K562 (cell line): ENCODE data around the gene CCDC137. TPM values are rescaled to one million over a fixed set of nuclear protein-coding genes. Genes with fewer than 3 reads are reported as not detected.
A peak's percentile ranks its signal among the peaks of the same experiment; 100 is the strongest.

Experiments used
- ATAC-seq: fragments of 200-7000 bp; cut with Tn5 transposase; 3 replicates; pipeline ENCODE4 v1.9.1; 2020; ENCODE audit warnings: moderate library complexity
- BruUV-seq: library from RNA; stranded (reverse); fragments of 400-500 nt; replicated peaks from 2 replicates; lab custom pipeline; 2021; lab: Mats Ljungman, UMichigan
- CTCF ChIA-PET: fragments of 300-600 bp; formaldehyde crosslinking; extraction: SDS; loops from one replicate; lab custom pipeline; 2021; ENCODE audit warnings: low intra/inter-chr PET ratio; lab: Yijun Ruan, JAX
- POLR2A ChIA-PET: fragments of 300-600, 350-650 bp; sonication (Branson Sonifier 250); formaldehyde crosslinking; extraction: SDS; loops from one replicate; lab custom pipeline; 2021; ENCODE audit warnings: antibody characterized with exemption, inconsistent platforms; lab: Yijun Ruan, JAX
- DNase-seq, 4 experiments: peaks; one replicate each; pipeline versions ENCODE4 v3.0.0 to v3.0.0-alpha.2; 2011 to 2018; ENCODE audit warnings: low spot score in 3 of 4, mixed read lengths in 3 of 4; ENCODE audit errors: extremely low read depth in 1 of 4
- FAIRE-seq: peaks from 2 replicates; lab custom pipeline; 2011; peaks lifted over from hg19 to GRCh38; lab: Jason Lieb, UNC
- H2AFZ ChIP-seq: 2 replicates; pipeline ENCODE4 v1.6.0; 2011; ENCODE audit warnings: low read depth, low read length, control low read depth, inconsistent platforms
- H3K27ac ChIP-seq: fragments of 200-600 bp; 3 replicates; pipeline ENCODE4 v1.8.0; 2011; ENCODE audit warnings: low read depth, mild to moderate bottlenecking, control low read depth, inconsistent platforms, low read length, moderate library complexity, mixed read lengths; ENCODE audit errors: extremely low read depth
- H3K27me3 ChIP-seq, 2 experiments: fragments of 300-600 bp in 1 of 2; 2 replicates in 1 of 2; 3 replicates in 1 of 2; pipeline versions ENCODE4 v1.6.0 to v1.8.0; 2011; ENCODE audit warnings: inconsistent platforms in 2 of 2, low read length in 2 of 2, mild to moderate bottlenecking in 1 of 2, mixed read lengths in 1 of 2, moderate library complexity in 1 of 2; ENCODE audit not compliant: control insufficient read depth in 2 of 2, insufficient read depth in 2 of 2
- H3K36me3 ChIP-seq: fragments of 300-600 bp; 3 replicates; pipeline ENCODE4 v1.8.0; 2011; ENCODE audit warnings: mild to moderate bottlenecking, low read length, inconsistent platforms; ENCODE audit not compliant: control insufficient read depth, insufficient read depth
- H3K4me1 ChIP-seq, 2 experiments: fragments of 200-600 bp in 1 of 2; replicated peaks in 1 of 2; 2 replicates in 1 of 2; 3 replicates in 1 of 2; pipeline versions ENCODE4 v1.5.1 to v1.8.0; 2011; ENCODE audit warnings: inconsistent platforms in 2 of 2, low read length in 2 of 2, mild to moderate bottlenecking in 1 of 2, mixed read lengths in 1 of 2, moderate library complexity in 1 of 2; ENCODE audit not compliant: control insufficient read depth in 2 of 2, insufficient read depth in 2 of 2
- H3K4me2 ChIP-seq: 2 replicates; pipeline ENCODE4 v1.6.1; 2011; ENCODE audit warnings: low read length, control low read depth, inconsistent platforms, mixed read lengths; ENCODE audit not compliant: insufficient read depth
- H3K4me3 ChIP-seq: fragments of 200-600 bp; sonication (generic), shearing (Covaris generic); 2 replicates; pipeline ENCODE4 v1.5.1; 2016; ENCODE audit warnings: control low read depth, inconsistent platforms
- H3K79me2 ChIP-seq: fragments of 200-600 bp; 3 replicates; pipeline ENCODE4 v1.8.0; 2011; ENCODE audit warnings: low read length, inconsistent platforms; ENCODE audit not compliant: control insufficient read depth, insufficient read depth
- H3K9ac ChIP-seq, 2 experiments: 2 replicates each; pipeline versions ENCODE4 v1.6.0 to v1.6.1; 2011; ENCODE audit warnings: low read depth in 2 of 2, low read length in 2 of 2, control low read depth in 1 of 2, inconsistent platforms in 1 of 2, mild to moderate bottlenecking in 1 of 2, mixed read lengths in 1 of 2; ENCODE audit not compliant: insufficient read depth in 1 of 2
- H3K9me1 ChIP-seq: one replicate; pipeline ENCODE4 v1.6.0; 2011; ENCODE audit warnings: inconsistent platforms, mild to moderate bottlenecking, low read length, moderate library complexity; ENCODE audit not compliant: control insufficient read depth, insufficient read depth
- H3K9me3 ChIP-seq: replicated peaks from 2 replicates; pipeline ENCODE4 v1.5.1; 2011; ENCODE audit warnings: low read depth, low read length, inconsistent platforms; ENCODE audit not compliant: control insufficient read depth, insufficient read depth
- H4K20me1 ChIP-seq: replicated peaks from 2 replicates; pipeline ENCODE4 v1.6.1; 2011; ENCODE audit warnings: low read length, inconsistent platforms, mixed read lengths; ENCODE audit not compliant: control insufficient read depth, insufficient read depth
- BRCA1 ChIP-seq, 2 experiments: fragments of 450-650 bp in 1 of 2; sonication (generic) in 1 of 2; formaldehyde crosslinking in 1 of 2; IDR thresholded peaks; 2 replicates each; pipeline versions ENCODE4 v1.5.0 to v1.6.1; 2017 to 2020; ENCODE audit warnings: mild to moderate bottlenecking in 1 of 2, missing genetic modification reagents in 1 of 2
- DNMT1 ChIP-seq: fragments of 450-650 bp; IDR thresholded peaks from 2 replicates; pipeline ENCODE4 v1.6.1; 2016; ENCODE audit warnings: antibody characterized with exemption, mild to moderate bottlenecking
- EGR1 ChIP-seq: fragments of 450-650 bp; conservative IDR thresholded peaks from 2 replicates; pipeline ENCODE4 v1.6.1; 2017; ENCODE audit warnings: mild to moderate bottlenecking
- ETV1 ChIP-seq: fragments of 450-650 bp; conservative IDR thresholded peaks from 2 replicates; pipeline ENCODE4 v1.6.1; 2016; ENCODE audit warnings: missing genetic modification characterization, control low read depth, low read depth, missing compliant biosample characterization
- FOSL1 ChIP-seq: fragments of 200-800 bp; sonication (Bioruptor generic); conservative IDR thresholded peaks from 2 replicates; pipeline ENCODE4 v1.6.1; 2016; ENCODE audit warnings: missing genetic modification characterization, missing compliant biosample characterization
- GATAD2B ChIP-seq: fragments of 450-650 bp; IDR thresholded peaks from 2 replicates; pipeline ENCODE4 v1.6.1; 2017; ENCODE audit warnings: mild to moderate bottlenecking, borderline replicate concordance
- KHSRP ChIP-seq: fragments of 450-650 bp; IDR thresholded peaks from 2 replicates; pipeline ENCODE4 v1.6.1; 2017
- NR2F6 ChIP-seq: fragments of 450-650 bp; formaldehyde crosslinking; IDR thresholded peaks from 2 replicates; pipeline ENCODE4 v1.4.0; 2020; ENCODE audit warnings: mild to moderate bottlenecking
- SOX6 ChIP-seq: fragments of 450-650 bp; IDR thresholded peaks from 2 replicates; pipeline ENCODE4 v1.6.1; 2014; ENCODE audit warnings: mild to moderate bottlenecking
- SREBF2 ChIP-seq: sonication (generic); formaldehyde crosslinking; IDR thresholded peaks from 2 replicates; pipeline ENCODE4 v1.4.0; 2020; ENCODE audit warnings: mild to moderate bottlenecking, missing genetic modification reagents
- WGBS: fragments of 100-300 bp; shearing (Covaris generic); methylation state at CpG from one replicate; pipeline ENCODE4 v1.1.6; 2016; ENCODE audit warnings: low coverage, mixed read lengths; ENCODE audit not compliant: insufficient coverage; ENCODE audit errors: missing lambda C conversion rate; 5-methylcytosine and 5-hydroxymethylcytosine counted together
- in situ Hi-C: fragments of 300-500 bp; cut with MboI; formaldehyde crosslinking; loops from 4 replicates; pipeline ENCODE4 v1.15.0; 2018; ENCODE audit warnings: inconsistent platforms, mixed read lengths
- intact Hi-C: fragments of 100-400 bp; cut with micrococcal nuclease; formaldehyde crosslinking; loops from 2 replicates; pipeline ENCODE4 v1.14.2; 2022
- polyA plus RNA-seq, 8 experiments: library from polyadenylated mRNA; depleted of rRNA in 4 of 8; stranded (reverse) in 5 of 8; unstranded in 3 of 8; fragments of >200 nt; fragmentation: Nextera tagmentation in 2 of 8; fragmentation: Illumina TruSeq in 1 of 8; extraction: Ambion mirVana in 2 of 8; extraction: Trizol in 1 of 8; gene quantifications; 2 replicates each; pipeline versions ENCODE4 v1.2.1 to v1.2.3, GENCODE V29; 2011 to 2014; ENCODE audit warnings: inconsistent platforms in 1 of 8, missing spikeins in 1 of 8
- total RNA-seq, 7 experiments: library from RNA; depleted of rRNA in 6 of 7; stranded (reverse); fragments of >200 nt in 6 of 7; fragmentation: Illumina TruSeq in 2 of 7; extraction: Trizol in 2 of 7; gene quantifications; 2 replicates each; pipeline versions ENCODE4 v1.2.1 to v1.2.3, GENCODE V29; 2011 to 2021; ENCODE audit warnings: low replicate concordance in 1 of 7
- TF ChIP-seq, protein P1 (sequence below): fragments of 450-650 bp; IDR thresholded peaks from 2 replicates; pipeline ENCODE4 v1.6.1; 2017; ENCODE audit warnings: antibody characterized with exemption, mild to moderate bottlenecking

Gene CCDC137
- total and polyA plus RNA-seq, 9 of the 15 experiments (the other 6 are each of a cell fraction or from before 2014, with no cell fraction given) = 2.3 to 68.1 (median 38.3) TPM

DNA sequence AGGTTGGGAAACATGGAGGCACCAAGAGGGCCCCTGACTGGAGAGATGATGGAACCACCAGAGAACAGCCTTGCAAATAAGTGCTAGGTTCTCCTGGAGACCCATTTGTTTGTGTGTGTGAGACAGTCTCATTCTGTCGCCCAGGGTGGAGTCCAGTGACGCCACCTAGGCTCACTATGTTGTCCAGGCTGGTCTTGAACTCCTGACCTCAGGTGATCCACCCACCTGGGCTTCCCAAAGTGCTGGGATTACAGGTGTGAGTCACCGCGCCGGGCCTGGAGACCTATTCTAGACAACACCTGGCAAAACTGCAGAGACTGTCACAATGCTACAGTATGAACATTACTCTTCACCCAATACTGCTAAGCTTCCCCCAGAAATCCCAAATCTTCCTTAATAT is 31.1 kb upstream of the CCDC137 start:
- peaks cover 20 to 22% of the 10 kb centered on the region in 2 experiments; a peak in 4 of 5 replicates for H3K4me1 ChIP-seq
- in situ Hi-C loops = no loop called here

More for the DNA sequence above, 31.1 kb upstream of the CCDC137 start:
- H3K9me3 ChIP-seq = no peaks in the 10 kb centered on the region
- H3K9ac ChIP-seq = peak overlapping the region; percentile 89 to 94
- TSS peak; percentile 74 for BruUV-seq
- H3K27ac ChIP-seq = peak overlapping the region; percentile 87
- ATAC-seq (peak; percentile 11; the same call in 2 of the 3 replicates), DNase-seq (peak in 1 of 4 experiments; percentile 26), FAIRE-seq (no peak)
- intact Hi-C loops = no loop called here
- H3K9me1 ChIP-seq = no peaks in the 10 kb centered on the region
- H4K20me1 ChIP-seq = peaks cover 6% of the 10 kb centered on the region
- ChIA-PET CTCF (no interaction called here), POLR2A (interaction anchor here (0.6 to 1.4 kb wide), 4 partner anchors 31 to 274 kb away, joined by 3 to 6 read pairs (median 4); partner anchors contain the start of gene CCDC137)
- peak overlapping the region; percentile 84 for H3K4me2 ChIP-seq
- H3K27me3 ChIP-seq = no peaks in the 10 kb centered on the region
- H3K36me3 ChIP-seq = peaks cover 34% of the 10 kb centered on the region; the same call in 2 of the 3 replicates
- no peak overlapping the region for H2AFZ ChIP-seq
- H3K79me2 ChIP-seq = peaks cover 63% of the 10 kb centered on the region
- H3K4me3 ChIP-seq = peak overlapping the region; percentile 69
- no peak for TF ChIP-seq SOX6
- 0 out of 2 replicates have a peak, but pooled peaks have one; percentile 30 for TF ChIP-seq SREBF2
- 0 out of 2 replicates have a peak, but pooled peaks have one; percentile 3 for TF ChIP-seq FOSL1 (tag)
- TF ChIP-seq EGR1 = 0 out of 2 replicates have a peak, but pooled peaks have one; percentile 21
- TF ChIP-seq KHSRP = no peak
- TF ChIP-seq, protein P1, sequence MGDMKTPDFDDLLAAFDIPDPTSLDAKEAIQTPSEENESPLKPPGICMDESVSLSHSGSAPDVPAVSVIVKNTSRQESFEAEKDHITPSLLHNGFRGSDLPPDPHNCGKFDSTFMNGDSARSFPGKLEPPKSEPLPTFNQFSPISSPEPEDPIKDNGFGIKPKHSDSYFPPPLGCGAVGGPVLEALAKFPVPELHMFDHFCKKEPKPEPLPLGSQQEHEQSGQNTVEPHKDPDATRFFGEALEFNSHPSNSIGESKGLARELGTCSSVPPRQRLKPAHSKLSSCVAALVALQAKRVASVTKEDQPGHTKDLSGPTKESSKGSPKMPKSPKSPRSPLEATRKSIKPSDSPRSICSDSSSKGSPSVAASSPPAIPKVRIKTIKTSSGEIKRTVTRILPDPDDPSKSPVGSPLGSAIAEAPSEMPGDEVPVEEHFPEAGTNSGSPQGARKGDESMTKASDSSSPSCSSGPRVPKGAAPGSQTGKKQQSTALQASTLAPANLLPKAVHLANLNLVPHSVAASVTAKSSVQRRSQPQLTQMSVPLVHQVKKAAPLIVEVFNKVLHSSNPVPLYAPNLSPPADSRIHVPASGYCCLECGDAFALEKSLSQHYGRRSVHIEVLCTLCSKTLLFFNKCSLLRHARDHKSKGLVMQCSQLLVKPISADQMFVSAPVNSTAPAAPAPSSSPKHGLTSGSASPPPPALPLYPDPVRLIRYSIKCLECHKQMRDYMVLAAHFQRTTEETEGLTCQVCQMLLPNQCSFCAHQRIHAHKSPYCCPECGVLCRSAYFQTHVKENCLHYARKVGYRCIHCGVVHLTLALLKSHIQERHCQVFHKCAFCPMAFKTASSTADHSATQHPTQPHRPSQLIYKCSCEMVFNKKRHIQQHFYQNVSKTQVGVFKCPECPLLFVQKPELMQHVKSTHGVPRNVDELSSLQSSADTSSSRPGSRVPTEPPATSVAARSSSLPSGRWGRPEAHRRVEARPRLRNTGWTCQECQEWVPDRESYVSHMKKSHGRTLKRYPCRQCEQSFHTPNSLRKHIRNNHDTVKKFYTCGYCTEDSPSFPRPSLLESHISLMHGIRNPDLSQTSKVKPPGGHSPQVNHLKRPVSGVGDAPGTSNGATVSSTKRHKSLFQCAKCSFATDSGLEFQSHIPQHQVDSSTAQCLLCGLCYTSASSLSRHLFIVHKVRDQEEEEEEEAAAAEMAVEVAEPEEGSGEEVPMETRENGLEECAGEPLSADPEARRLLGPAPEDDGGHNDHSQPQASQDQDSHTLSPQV = no peak
- no peak for TF ChIP-seq DNMT1
- no peak for TF ChIP-seq NR2F6 (CRISPR knock-in tag)
- no peak for TF ChIP-seq ETV1
- no peak for TF ChIP-seq BRCA1 (IDR thresholded peaks at IDR 0.05)
- no peak for TF ChIP-seq BRCA1 (CRISPR knock-in tag; IDR thresholded peaks at IDR 0.05)
- TF ChIP-seq GATAD2B = no peak
- 31% methylated on average over 5 of the region's 5 CpGs for WGBS
